Thyroid gland (tissue), 4 donors: ENCODE results near the gene SUPT20H.

Source experiments
- CTCF ChIP-seq, 6 experiments: fragments of 200-600 bp in 3 of 6; fragments of 450-650 bp in 3 of 6; sonication (generic) in 3 of 6; IDR thresholded peaks; one replicate each; pipeline ENCODE4 v1.5.1; 2016 to 2019; ENCODE audit warnings: antibody characterized with exemption in 6 of 6, mild to moderate bottlenecking in 2 of 6, inconsistent platforms in 1 of 6, moderate library complexity in 1 of 6
- POLR2A ChIP-seq, 2 donors: fragments of 450-650 bp; IDR thresholded peaks; one replicate each; pipeline ENCODE4 v1.6.1; 2017; ENCODE audit warnings: antibody characterized with exemption in 2 of 2, mild to moderate bottlenecking in 2 of 2, moderate library complexity in 1 of 2

GRCh38 chr13:37037241-37037640 lies 22.2 kb downstream of the SUPT20H start:
- TF ChIP-seq CTCF (IDR thresholded peaks at IDR 0.05), result no peak
- TF ChIP-seq POLR2A (IDR thresholded peaks at IDR 0.05), result no peak
